HCT116 (cell line): ENCODE results near the gene FOXB1. TPM values are rescaled to one million over a fixed set of nuclear protein-coding genes. Genes with fewer than 3 reads are reported as not detected.
A peak's percentile ranks its signal among the peaks of the same experiment; 100 is the strongest.

Experiments
- ATAC-seq: fragments of 200-7000 bp; cut with Tn5 transposase; 2 replicates; pipeline ENCODE4 v1.9.1; 2020; ENCODE audit warnings: mild to moderate bottlenecking, moderate library complexity
- BruUV-seq: library from RNA; stranded (reverse); fragments of 400-500 nt; replicated peaks from 2 replicates; lab custom pipeline; 2021; lab: Mats Ljungman, UMichigan
- CTCF ChIA-PET: fragments of 300-600 bp; sonication (Branson Sonifier 250); formaldehyde crosslinking; loops from one replicate; lab custom pipeline; 2021; ENCODE audit warnings: antibody characterized with exemption; lab: Charles Lee
- POLR2A ChIA-PET: fragments of 300-600, 350-600 bp; sonication (Branson Sonifier 250); formaldehyde crosslinking; loops from one replicate; lab custom pipeline; 2021; ENCODE audit warnings: antibody characterized with exemption; lab: Charles Lee
- RAD21 ChIA-PET, 2 experiments: fragments of 300-600 bp; sonication (Branson Sonifier 250); formaldehyde crosslinking; loops; one replicate each; lab custom pipeline; 2023; ENCODE audit warnings: low total read pairs in 2 of 2; ENCODE audit not compliant: uncharacterized antibody in 2 of 2, unreplicated experiment in 2 of 2, low non-redundant PET in 1 of 2; lab: Charles Lee
- DNase-seq: peaks from one replicate; pipeline ENCODE4 v3.0.0-alpha.2; 2010; ENCODE audit warnings: low read depth, low spot score
- H2AFZ ChIP-seq: fragments of 200-600 bp; shearing (Covaris generic), sonication (generic); 2 replicates; pipeline ENCODE4 v1.6.1; 2017; ENCODE audit warnings: low read depth, mixed run types, mixed read lengths, antibody characterized with exemption, low read length; ENCODE audit not compliant: poor library complexity, severe bottlenecking
- H3K27ac ChIP-seq: 2 replicates; pipeline ENCODE4 v1.5.1; 2012; ENCODE audit warnings: low read depth, low read length
- H3K27me3 ChIP-seq: fragments of 200-600 bp; sonication (generic); 2 replicates; pipeline ENCODE4 v1.6.1; 2016; ENCODE audit warnings: mixed run types, low read length, mixed read lengths; ENCODE audit not compliant: insufficient read depth
- H3K36me3 ChIP-seq, 2 experiments: fragments of 200-500 bp in 1 of 2; fragments of 200-600 bp in 1 of 2; sonication (Bioruptor generic) in 1 of 2; sonication (generic) in 1 of 2; 2 replicates each; pipeline versions ENCODE4 v1.5.1 to v1.6.1; 2014 to 2016; ENCODE audit warnings: low read length in 2 of 2, inconsistent platforms in 1 of 2, mixed read lengths in 1 of 2, mixed run types in 1 of 2; ENCODE audit not compliant: insufficient read depth in 2 of 2, control insufficient read depth in 1 of 2
- H3K4me1 ChIP-seq, 2 experiments: fragments of 200-600 bp in 1 of 2; sonication (generic) in 1 of 2; 2 replicates each; pipeline versions ENCODE4 v1.5.1 to v1.6.1; 2012 to 2017; ENCODE audit warnings: low read length in 2 of 2, inconsistent platforms in 1 of 2, mild to moderate bottlenecking in 1 of 2, mixed read lengths in 1 of 2, mixed run types in 1 of 2, moderate library complexity in 1 of 2; ENCODE audit not compliant: insufficient read depth in 2 of 2, control insufficient read depth in 1 of 2
- H3K4me2 ChIP-seq: fragments of 200-600 bp; sonication (generic); 2 replicates; pipeline ENCODE4 v1.6.1; 2017; ENCODE audit warnings: mixed run types, low read length, mixed read lengths
- H3K4me3 ChIP-seq, 2 experiments: fragments of 200-600 bp in 1 of 2; sonication (generic) in 1 of 2; replicated peaks in 1 of 2; 2 replicates each; pipeline ENCODE4 v1.5.1; 2011 to 2016; ENCODE audit warnings: low read length in 2 of 2, control low read depth in 1 of 2, low read depth in 1 of 2, mild to moderate bottlenecking in 1 of 2, mixed read lengths in 1 of 2, mixed run types in 1 of 2
- H3K79me2 ChIP-seq: fragments of 200-600 bp; sonication (generic); 2 replicates; pipeline ENCODE4 v1.6.1; 2017; ENCODE audit warnings: mild to moderate bottlenecking, mixed run types, low read length, moderate library complexity, mixed read lengths; ENCODE audit not compliant: insufficient read depth
- H3K9ac ChIP-seq: fragments of 200-600 bp; sonication (generic); 2 replicates; pipeline ENCODE4 v1.6.1; 2016; ENCODE audit warnings: low read length, mixed read lengths
- H3K9me2 ChIP-seq: fragments of 200-600 bp; sonication (generic), shearing (Covaris generic); 2 replicates; pipeline ENCODE4 v1.6.1; 2017; ENCODE audit warnings: mixed run types, mild to moderate bottlenecking, moderate library complexity; ENCODE audit not compliant: insufficient read depth
- H3K9me3 ChIP-seq, 2 experiments: fragments of 200-500 bp in 1 of 2; fragments of 200-600 bp in 1 of 2; sonication (Bioruptor generic) in 1 of 2; sonication (generic) in 1 of 2; 2 replicates each; pipeline ENCODE4 v1.6.1; 2014 to 2017; ENCODE audit warnings: low read length in 2 of 2, mixed read lengths in 2 of 2, inconsistent platforms in 1 of 2, low read depth in 1 of 2, mild to moderate bottlenecking in 1 of 2, mixed run types in 1 of 2, moderate library complexity in 1 of 2; ENCODE audit not compliant: control insufficient read depth in 1 of 2, insufficient read depth in 1 of 2
- H4K20me1 ChIP-seq: fragments of 200-600 bp; sonication (generic), shearing (Covaris generic); 2 replicates; pipeline ENCODE4 v1.6.1; 2017; ENCODE audit warnings: mixed run types, mild to moderate bottlenecking, moderate library complexity; ENCODE audit not compliant: insufficient read depth
- CEBPB ChIP-seq: IDR thresholded peaks from 2 replicates; pipeline ENCODE4 v1.6.1; 2012; ENCODE audit warnings: low read depth
- FOSL1 ChIP-seq: IDR thresholded peaks from 2 replicates; pipeline ENCODE4 v1.6.1; 2012; ENCODE audit warnings: low read depth
- POLR2A ChIP-seq: IDR thresholded peaks from 2 replicates; pipeline ENCODE4 v1.7.0; 2011; ENCODE audit warnings: borderline replicate concordance; ENCODE audit not compliant: insufficient read depth, insufficient read length; ENCODE audit errors: extremely low read depth
- SRF ChIP-seq: IDR thresholded peaks from 2 replicates; pipeline ENCODE4 v1.6.1; 2012; ENCODE audit warnings: low read depth
- ZNF274 ChIP-seq: fragments of 200-500 bp; sonication (Bioruptor generic); IDR thresholded peaks from 2 replicates; pipeline ENCODE4 v1.6.1; 2014; ENCODE audit warnings: mild to moderate bottlenecking, low read depth, low read length, inconsistent platforms
- intact Hi-C: fragments of 100-400 bp; cut with micrococcal nuclease; formaldehyde crosslinking; loops from 2 replicates; pipeline ENCODE4 v1.10.0; 2022
- total RNA-seq: library from RNA; stranded (reverse); gene quantifications from one replicate; pipeline ENCODE4 v1.2.1, GENCODE V29; 2021; ENCODE audit not compliant: unreplicated experiment
- TF ChIP-seq, protein P1 (sequence below): IDR thresholded peaks from 2 replicates; pipeline ENCODE4 v1.6.1; 2011; ENCODE audit warnings: mild to moderate bottlenecking, low read length, moderate library complexity; ENCODE audit not compliant: insufficient replicate concordance; ENCODE audit errors: extremely low read depth

The FOXB1 gene
- total RNA-seq, 1 experiment from 2014 or later, result not detected

DNA sequence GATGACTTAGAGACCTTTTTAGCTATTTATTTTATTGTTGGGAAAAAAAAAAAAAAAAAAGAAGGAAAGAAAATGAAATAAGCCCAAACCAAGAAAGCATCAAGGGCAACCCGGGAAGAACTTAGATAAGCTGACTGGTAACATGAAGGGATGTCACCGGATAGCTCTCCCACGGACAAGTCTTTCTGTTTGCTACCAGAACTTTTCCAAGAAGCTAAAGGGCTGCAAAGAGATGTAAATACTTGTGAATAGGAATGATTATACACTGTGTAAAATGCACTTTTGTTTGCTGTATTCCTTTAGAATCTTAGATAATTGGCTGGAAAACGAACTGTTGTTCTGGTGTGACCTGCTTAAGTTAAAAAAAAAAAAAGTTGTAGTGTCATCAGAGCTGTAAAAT, 2.8 kb downstream of the FOXB1 start:
- no TSS peak for BruUV-seq
- Histone ChIP-seq H3K9ac (no peak overlapping the region), H4K20me1 (no peaks in the 10 kb centered on the region), H3K4me3 (no peak overlapping the region), H2AFZ (no peak overlapping the region), H3K9me3 (no peaks in the 10 kb centered on the region), H3K9me2 (no peaks in the 10 kb centered on the region), H3K27ac (no peak overlapping the region), H3K36me3 (no peaks in the 10 kb centered on the region), H3K4me1 (no peaks in the 10 kb centered on the region), H3K79me2 (no peaks in the 10 kb centered on the region), H3K27me3 (peaks cover 56% of the 10 kb centered on the region), H3K4me2 (peak overlapping the region; percentile 30; the same call in 1 of the 2 replicates)
- DNase-seq, result no peak
- no peak for ATAC-seq
- no peak for TF ChIP-seq POLR2A
- no peak for TF ChIP-seq FOSL1
- no peak for TF ChIP-seq ZNF274
- no peak for TF ChIP-seq CEBPB
- TF ChIP-seq, protein P1, sequence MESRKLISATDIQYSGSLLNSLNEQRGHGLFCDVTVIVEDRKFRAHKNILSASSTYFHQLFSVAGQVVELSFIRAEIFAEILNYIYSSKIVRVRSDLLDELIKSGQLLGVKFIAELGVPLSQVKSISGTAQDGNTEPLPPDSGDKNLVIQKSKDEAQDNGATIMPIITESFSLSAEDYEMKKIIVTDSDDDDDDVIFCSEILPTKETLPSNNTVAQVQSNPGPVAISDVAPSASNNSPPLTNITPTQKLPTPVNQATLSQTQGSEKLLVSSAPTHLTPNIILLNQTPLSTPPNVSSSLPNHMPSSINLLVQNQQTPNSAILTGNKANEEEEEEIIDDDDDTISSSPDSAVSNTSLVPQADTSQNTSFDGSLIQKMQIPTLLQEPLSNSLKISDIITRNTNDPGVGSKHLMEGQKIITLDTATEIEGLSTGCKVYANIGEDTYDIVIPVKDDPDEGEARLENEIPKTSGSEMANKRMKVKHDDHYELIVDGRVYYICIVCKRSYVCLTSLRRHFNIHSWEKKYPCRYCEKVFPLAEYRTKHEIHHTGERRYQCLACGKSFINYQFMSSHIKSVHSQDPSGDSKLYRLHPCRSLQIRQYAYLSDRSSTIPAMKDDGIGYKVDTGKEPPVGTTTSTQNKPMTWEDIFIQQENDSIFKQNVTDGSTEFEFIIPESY, result no peak
- ChIA-PET CTCF (no interaction called here), POLR2A (no interaction called here), RAD21 (no interaction called here)
- intact Hi-C loops, result no loop called here

- RAD21 ChIA-PET, result no interaction called here
- peaks cover 69% of the 10 kb centered on the region for H3K27me3 ChIP-seq
- BruUV-seq, result no TSS peak
- DNase-seq, result no peak
- H4K20me1 ChIP-seq, result no peaks in the 10 kb centered on the region
- TF ChIP-seq SRF, result no peak
- intact Hi-C loops, result no loop called here
- no peak overlapping the region for H3K9ac ChIP-seq
- H3K4me1 ChIP-seq, result no peaks in the 10 kb centered on the region
- no peak overlapping the region for H2AFZ ChIP-seq
- no peaks in the 10 kb centered on the region for H3K9me2 ChIP-seq
- H3K4me2 ChIP-seq, result no peak overlapping the region
- POLR2A ChIA-PET, result no interaction called here
- H3K79me2 ChIP-seq, result no peaks in the 10 kb centered on the region
- H3K27ac ChIP-seq, result no peak overlapping the region
- no peaks in the 10 kb centered on the region for H3K9me3 ChIP-seq
- ATAC-seq, result no peak
- no peak overlapping the region for H3K4me3 ChIP-seq
- H3K36me3 ChIP-seq, result no peaks in the 10 kb centered on the region
- CTCF ChIA-PET, result no interaction called here
Measured at GRCh38 chr15:60009124-60009960, 5.2 kb downstream of the FOXB1 start.
